Measurements from ENCODE around the gene OR10P1.
"Not testable (repeated sequence)": the region's sequence is repeated elsewhere in the genome, so short reads cannot be mapped to it uniquely, and the experiment has no call there.

OR10P1 gene, protein sequence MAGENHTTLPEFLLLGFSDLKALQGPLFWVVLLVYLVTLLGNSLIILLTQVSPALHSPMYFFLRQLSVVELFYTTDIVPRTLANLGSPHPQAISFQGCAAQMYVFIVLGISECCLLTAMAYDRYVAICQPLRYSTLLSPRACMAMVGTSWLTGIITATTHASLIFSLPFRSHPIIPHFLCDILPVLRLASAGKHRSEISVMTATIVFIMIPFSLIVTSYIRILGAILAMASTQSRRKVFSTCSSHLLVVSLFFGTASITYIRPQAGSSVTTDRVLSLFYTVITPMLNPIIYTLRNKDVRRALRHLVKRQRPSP

DNA sequence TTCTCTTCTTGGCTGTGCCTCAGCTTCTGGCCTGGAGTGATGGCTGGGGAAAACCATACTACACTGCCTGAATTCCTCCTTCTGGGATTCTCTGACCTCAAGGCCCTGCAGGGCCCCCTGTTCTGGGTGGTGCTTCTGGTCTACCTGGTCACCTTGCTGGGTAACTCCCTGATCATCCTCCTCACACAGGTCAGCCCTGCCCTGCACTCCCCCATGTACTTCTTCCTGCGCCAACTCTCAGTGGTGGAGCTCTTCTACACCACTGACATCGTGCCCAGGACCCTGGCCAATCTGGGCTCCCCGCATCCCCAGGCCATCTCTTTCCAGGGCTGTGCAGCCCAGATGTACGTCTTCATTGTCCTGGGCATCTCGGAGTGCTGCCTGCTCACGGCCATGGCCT is at the start of gene OR10P1:
Gene OR10P1 (plus strand): TSS at position 40 of the 400 bp plus-strand sequence. CDS start 0 bp downstream, at position 40.
- H3K27ac ChIP-seq (ENCODE audit: low read depth, low read length): no peak within 1 kb of the TSS
- no peaks in the 10 kb centered on the region for H3K36me3 ChIP-seq (ENCODE audit: control insufficient read depth in 5 of 5, insufficient read depth in 5 of 5, low read length in 5 of 5)
- no peak within 1 kb of the TSS for H3K9ac ChIP-seq (ENCODE audit: low read length in 5 of 5)
- no peak within 1 kb of the TSS for H3K4me3 ChIP-seq (ENCODE audit: low read depth in 1 of 5, low read length in 5 of 5)
- no peaks in the 10 kb centered on the region for H3K9me3 ChIP-seq (ENCODE audit: control insufficient read depth in 5 of 5, low read length in 5 of 5)
- H3K4me1 ChIP-seq (ENCODE audit: control insufficient read depth in 5 of 5, insufficient read depth in 5 of 5, low read length in 5 of 5): peaks cover 0 to 3% (median 0%) of the 10 kb centered on the region in 5 donors
- peaks cover 0 to 8% (median 0%) of the 10 kb centered on the region in 5 donors for H3K27me3 ChIP-seq (ENCODE audit: control insufficient read depth in 5 of 5, insufficient read depth in 4 of 5, low read length in 5 of 5)

GRCh38 chr12:55590152-55590551 is 46.5 kb upstream of the OR10P1 start:
- not testable (repeated sequence) for H3K27me3 ChIP-seq (ENCODE audit: control insufficient read depth in 5 of 5, insufficient read depth in 4 of 5, low read length in 5 of 5); H3K36me3 ChIP-seq (ENCODE audit: control insufficient read depth in 5 of 5, insufficient read depth in 5 of 5, low read length in 5 of 5); H3K27ac ChIP-seq (ENCODE audit: low read depth, low read length); H3K4me1 ChIP-seq (ENCODE audit: control insufficient read depth in 5 of 5, insufficient read depth in 5 of 5, low read length in 5 of 5); H3K9ac ChIP-seq (ENCODE audit: low read length in 5 of 5); H3K9me3 ChIP-seq (ENCODE audit: control insufficient read depth in 5 of 5, low read length in 5 of 5); H3K4me3 ChIP-seq (ENCODE audit: low read depth in 1 of 5, low read length in 5 of 5)

DNA sequence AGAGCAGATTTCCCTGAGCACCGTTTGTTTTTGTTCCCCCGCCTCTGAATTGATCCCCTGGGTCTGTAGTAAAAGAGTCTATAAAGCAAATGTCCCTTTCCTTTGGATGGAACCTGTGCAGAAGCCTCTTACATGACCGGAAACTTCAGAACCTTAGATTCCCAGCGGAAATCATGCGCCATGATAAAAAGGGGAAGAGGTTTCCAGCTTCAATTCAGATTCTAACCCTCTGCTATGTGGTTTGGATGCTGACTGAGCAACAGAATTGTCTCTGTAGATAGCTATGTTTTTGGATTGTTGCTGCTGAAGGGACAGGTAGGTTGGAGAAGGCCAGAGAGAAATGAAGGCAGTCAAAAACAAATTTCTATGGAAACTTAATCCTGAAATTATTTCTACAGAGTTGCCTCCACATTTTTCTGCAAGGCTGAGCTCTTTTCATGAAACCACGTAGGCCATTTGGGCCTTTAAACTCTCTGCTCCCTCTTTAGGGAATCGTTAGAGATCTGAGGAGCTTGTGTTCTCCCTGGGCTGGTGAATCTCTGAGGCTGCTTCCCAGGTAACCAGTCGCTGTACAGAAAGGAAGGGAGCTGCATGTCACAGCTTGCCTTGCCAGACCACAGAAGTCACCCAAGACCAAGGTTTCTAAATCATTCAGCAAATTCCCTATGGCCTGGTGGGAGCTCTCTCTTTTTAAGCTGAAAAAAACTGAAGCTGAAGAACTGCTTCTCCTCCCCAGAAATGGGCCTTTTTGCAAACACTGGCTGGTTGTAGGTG is 28.7 kb upstream of the OR10P1 start:
- peaks cover 0 to 2% (median 0%) of the 10 kb centered on the region in 5 donors for H3K27me3 ChIP-seq (ENCODE audit: control insufficient read depth in 5 of 5, insufficient read depth in 4 of 5, low read length in 5 of 5)
- H3K36me3 ChIP-seq (ENCODE audit: control insufficient read depth in 5 of 5, insufficient read depth in 5 of 5, low read length in 5 of 5): no peaks in the 10 kb centered on the region
- H3K27ac ChIP-seq (ENCODE audit: low read depth, low read length): no peak overlapping the region
- no peak overlapping the region for H3K4me3 ChIP-seq (ENCODE audit: low read depth in 1 of 5, low read length in 5 of 5)
- H3K9me3 ChIP-seq (ENCODE audit: control insufficient read depth in 5 of 5, low read length in 5 of 5): peaks cover 0 to 2% (median 0%) of the 10 kb centered on the region in 5 donors
- no peaks in the 10 kb centered on the region for H3K4me1 ChIP-seq (ENCODE audit: control insufficient read depth in 5 of 5, insufficient read depth in 5 of 5, low read length in 5 of 5)
- H3K9ac ChIP-seq (ENCODE audit: low read length in 5 of 5): no peak overlapping the region

- H3K36me3 ChIP-seq (ENCODE audit: control insufficient read depth in 5 of 5, insufficient read depth in 5 of 5, low read length in 5 of 5): no peaks in the 10 kb centered on the region
- H3K4me1 ChIP-seq (ENCODE audit: control insufficient read depth in 5 of 5, insufficient read depth in 5 of 5, low read length in 5 of 5): no peaks in the 10 kb centered on the region
- no peak overlapping the region for H3K9ac ChIP-seq (ENCODE audit: low read length in 5 of 5)
- peaks cover 5 to 10% (median 7%) of the 10 kb centered on the region in 5 donors for H3K9me3 ChIP-seq (ENCODE audit: control insufficient read depth in 5 of 5, low read length in 5 of 5)
- H3K27me3 ChIP-seq (ENCODE audit: control insufficient read depth in 5 of 5, insufficient read depth in 4 of 5, low read length in 5 of 5): peaks cover 0 to 3% (median 0%) of the 10 kb centered on the region in 5 donors
- H3K27ac ChIP-seq (ENCODE audit: low read depth, low read length): no peak overlapping the region
- H3K4me3 ChIP-seq (ENCODE audit: low read depth in 1 of 5, low read length in 5 of 5): no peak overlapping the region
Measured at GRCh38 chr12:55610598-55610997, 26.1 kb upstream of the OR10P1 start.

GRCh38 chr12:55612646-55613045 is 24.0 kb upstream of the OR10P1 start:
- H3K27me3 ChIP-seq (ENCODE audit: control insufficient read depth in 5 of 5, insufficient read depth in 4 of 5, low read length in 5 of 5): peaks cover 0 to 3% (median 0%) of the 10 kb centered on the region in 5 donors
- no peak overlapping the region for H3K4me3 ChIP-seq (ENCODE audit: low read depth in 1 of 5, low read length in 5 of 5)
- H3K27ac ChIP-seq (ENCODE audit: low read depth, low read length): no peak overlapping the region
- H3K4me1 ChIP-seq (ENCODE audit: control insufficient read depth in 5 of 5, insufficient read depth in 5 of 5, low read length in 5 of 5): no peaks in the 10 kb centered on the region
- H3K9ac ChIP-seq (ENCODE audit: low read length in 5 of 5): no peak overlapping the region
- peaks cover 5 to 18% (median 14%) of the 10 kb centered on the region in 5 donors for H3K9me3 ChIP-seq (ENCODE audit: control insufficient read depth in 5 of 5, low read length in 5 of 5)
- H3K36me3 ChIP-seq (ENCODE audit: control insufficient read depth in 5 of 5, insufficient read depth in 5 of 5, low read length in 5 of 5): no peaks in the 10 kb centered on the region

DNA sequence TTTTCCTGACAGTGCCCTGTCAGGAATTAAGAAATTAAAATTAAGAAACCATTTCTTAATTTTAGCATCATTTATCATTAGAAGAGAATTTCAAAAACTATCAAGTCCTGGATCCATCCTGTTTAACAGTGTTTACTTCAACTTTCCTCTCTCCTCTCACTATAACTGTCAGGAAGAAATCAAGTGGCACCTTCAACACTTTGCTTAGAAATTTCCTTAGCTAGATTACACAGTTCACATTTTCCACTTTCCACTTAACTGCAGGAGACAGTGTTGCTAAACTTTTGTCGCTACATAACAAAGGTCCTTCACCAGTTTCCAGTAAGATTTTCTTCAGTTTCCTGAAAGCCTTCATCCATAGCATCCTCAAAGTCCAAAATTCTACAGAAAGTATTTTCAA is 21.9 kb upstream of the OR10P1 start:
- Histone ChIP-seq H3K27me3 (ENCODE audit: control insufficient read depth in 5 of 5, insufficient read depth in 4 of 5, low read length in 5 of 5) (peaks cover 0 to 3% (median 0%) of the 10 kb centered on the region in 5 donors), H3K9ac (ENCODE audit: low read length in 5 of 5) (no peak overlapping the region), H3K27ac (ENCODE audit: low read depth, low read length) (no peak overlapping the region), H3K4me3 (ENCODE audit: low read depth in 1 of 5, low read length in 5 of 5) (no peak overlapping the region), H3K4me1 (ENCODE audit: control insufficient read depth in 5 of 5, insufficient read depth in 5 of 5, low read length in 5 of 5) (peaks cover 0 to 2% (median 0%) of the 10 kb centered on the region in 5 donors), H3K9me3 (ENCODE audit: control insufficient read depth in 5 of 5, low read length in 5 of 5) (peaks cover 5 to 18% (median 14%) of the 10 kb centered on the region in 5 donors), H3K36me3 (ENCODE audit: control insufficient read depth in 5 of 5, insufficient read depth in 5 of 5, low read length in 5 of 5) (no peaks in the 10 kb centered on the region)

DNA sequence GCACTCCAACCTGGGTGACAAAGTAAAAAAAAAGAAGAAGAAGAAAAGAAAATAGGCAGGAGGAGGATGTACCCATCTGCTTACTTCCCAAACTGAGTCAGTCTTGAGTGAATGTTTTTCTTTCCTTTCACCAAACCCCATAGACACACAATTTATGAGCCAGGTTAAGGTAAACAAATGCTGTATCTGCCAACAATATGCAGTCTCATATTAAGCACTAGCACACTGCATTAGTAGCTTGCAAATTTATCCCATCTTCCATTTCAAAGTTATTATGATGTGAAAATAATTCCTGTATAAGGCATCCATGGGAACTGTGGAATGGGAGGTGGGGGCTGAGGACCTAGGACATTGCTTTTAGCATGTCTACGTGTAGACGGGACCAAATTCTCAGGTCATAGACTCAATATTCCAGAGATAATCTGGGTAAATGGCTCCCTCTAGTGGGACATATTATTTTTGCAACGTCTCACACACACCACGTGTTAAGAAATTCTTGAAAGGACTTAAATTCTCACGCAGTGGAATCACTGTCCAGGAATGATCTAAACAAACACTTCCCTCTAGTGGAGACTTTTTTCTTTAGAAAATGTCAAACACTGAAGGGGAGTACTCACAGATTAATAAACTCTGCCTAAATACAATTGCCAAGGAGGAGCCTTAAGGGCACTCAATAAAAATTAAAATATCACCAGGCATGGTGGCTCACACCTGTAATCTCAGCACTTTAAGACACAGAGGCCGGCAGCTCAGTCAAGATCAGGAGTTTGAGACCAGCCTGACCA is 17.1 kb upstream of the OR10P1 start:
- no peak overlapping the region for H3K4me3 ChIP-seq (ENCODE audit: low read depth in 1 of 5, low read length in 5 of 5)
- no peak overlapping the region for H3K9ac ChIP-seq (ENCODE audit: low read length in 5 of 5)
- H3K36me3 ChIP-seq (ENCODE audit: control insufficient read depth in 5 of 5, insufficient read depth in 5 of 5, low read length in 5 of 5): no peaks in the 10 kb centered on the region
- peaks cover 0 to 2% (median 0%) of the 10 kb centered on the region in 5 donors for H3K4me1 ChIP-seq (ENCODE audit: control insufficient read depth in 5 of 5, insufficient read depth in 5 of 5, low read length in 5 of 5)
- peaks cover 5 to 18% (median 14%) of the 10 kb centered on the region in 5 donors for H3K9me3 ChIP-seq (ENCODE audit: control insufficient read depth in 5 of 5, low read length in 5 of 5)
- H3K27me3 ChIP-seq (ENCODE audit: control insufficient read depth in 5 of 5, insufficient read depth in 4 of 5, low read length in 5 of 5): peaks cover 0 to 3% (median 0%) of the 10 kb centered on the region in 5 donors
- H3K27ac ChIP-seq (ENCODE audit: low read depth, low read length): no peak overlapping the region

DNA sequence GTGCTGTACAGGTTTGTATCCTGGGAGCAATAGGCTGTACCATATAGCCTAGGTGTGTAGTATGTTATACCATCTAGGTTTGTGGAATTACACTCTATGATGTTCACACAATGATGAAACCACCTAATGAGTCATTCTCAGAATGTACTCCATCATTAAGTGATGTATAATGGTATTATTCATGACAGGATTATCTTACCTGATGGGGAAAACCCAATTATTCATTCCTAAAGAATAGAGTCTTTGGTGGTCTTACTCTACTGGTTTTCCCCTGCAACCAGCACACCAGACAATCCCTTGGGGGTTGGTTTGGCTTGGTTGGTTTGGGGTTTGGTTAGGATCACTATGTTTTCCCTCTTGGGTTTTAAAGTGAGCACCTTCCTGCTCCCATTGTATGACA is 12.6 kb upstream of the OR10P1 start:
- Histone ChIP-seq H3K9ac (ENCODE audit: low read length in 5 of 5) (no peak overlapping the region), H3K36me3 (ENCODE audit: control insufficient read depth in 5 of 5, insufficient read depth in 5 of 5, low read length in 5 of 5) (no peaks in the 10 kb centered on the region), H3K4me1 (ENCODE audit: control insufficient read depth in 5 of 5, insufficient read depth in 5 of 5, low read length in 5 of 5) (peaks cover 0 to 3% (median 0%) of the 10 kb centered on the region in 5 donors), H3K9me3 (ENCODE audit: control insufficient read depth in 5 of 5, low read length in 5 of 5) (no peaks in the 10 kb centered on the region), H3K4me3 (ENCODE audit: low read depth in 1 of 5, low read length in 5 of 5) (no peak overlapping the region), H3K27ac (ENCODE audit: low read depth, low read length) (no peak overlapping the region), H3K27me3 (ENCODE audit: control insufficient read depth in 5 of 5, insufficient read depth in 4 of 5, low read length in 5 of 5) (peaks cover 0 to 2% (median 0%) of the 10 kb centered on the region in 5 donors)

- Histone ChIP-seq H3K9ac (ENCODE audit: low read length in 5 of 5) (no peak overlapping the region), H3K4me1 (ENCODE audit: control insufficient read depth in 5 of 5, insufficient read depth in 5 of 5, low read length in 5 of 5) (peaks cover 0 to 3% (median 0%) of the 10 kb centered on the region in 5 donors), H3K27ac (ENCODE audit: low read depth, low read length) (no peak overlapping the region), H3K9me3 (ENCODE audit: control insufficient read depth in 5 of 5, low read length in 5 of 5) (no peaks in the 10 kb centered on the region), H3K36me3 (ENCODE audit: control insufficient read depth in 5 of 5, insufficient read depth in 5 of 5, low read length in 5 of 5) (no peaks in the 10 kb centered on the region), H3K27me3 (ENCODE audit: control insufficient read depth in 5 of 5, insufficient read depth in 4 of 5, low read length in 5 of 5) (peaks cover 0 to 2% (median 0%) of the 10 kb centered on the region in 5 donors), H3K4me3 (ENCODE audit: low read depth in 1 of 5, low read length in 5 of 5) (no peak overlapping the region)
Measured at GRCh38 chr12:55626154-55626553, 10.5 kb upstream of the OR10P1 start.
